Tibial nerve (tissue), 4 donors: ENCODE measurements around the gene TMEM109.

Experiments
- EP300 ChIP-seq, 2 donors: sonication (generic); formaldehyde crosslinking; IDR thresholded peaks; one replicate each; pipeline ENCODE4 v1.6.1; 2017; ENCODE audit warnings: antibody characterized with exemption in 2 of 2, mild to moderate bottlenecking in 1 of 2
- TF ChIP-seq, protein P1 (sequence below), 5 experiments: fragments of 200-600 bp in 3 of 5; fragments of 450-650 bp in 2 of 5; sonication (generic) in 3 of 5; IDR thresholded peaks; one replicate each; pipeline ENCODE4 v1.5.1; 2016 to 2019; ENCODE audit warnings: antibody characterized with exemption in 5 of 5, mild to moderate bottlenecking in 3 of 5, moderate library complexity in 2 of 5

DNA sequence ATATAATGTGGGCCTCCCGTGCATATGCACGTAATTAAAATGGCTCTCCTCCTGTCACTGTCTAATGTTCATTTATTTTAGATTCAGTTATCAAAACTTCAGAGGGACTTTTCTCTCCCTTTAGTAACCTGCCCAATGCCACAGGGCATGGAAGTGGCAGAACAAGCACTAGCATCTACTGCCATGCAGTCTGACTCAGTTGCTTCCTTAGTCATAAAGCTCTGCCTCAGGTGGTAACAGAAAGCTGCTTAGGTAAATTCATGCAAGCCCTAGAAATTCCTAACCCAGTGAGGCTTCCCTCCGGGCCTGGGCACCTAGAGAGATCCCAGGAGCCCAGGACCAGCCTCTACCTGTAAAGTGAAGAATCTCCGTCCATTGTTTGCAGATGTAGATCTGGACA is 16.5 kb upstream of the TMEM109 start:
- TF ChIP-seq, protein P1, sequence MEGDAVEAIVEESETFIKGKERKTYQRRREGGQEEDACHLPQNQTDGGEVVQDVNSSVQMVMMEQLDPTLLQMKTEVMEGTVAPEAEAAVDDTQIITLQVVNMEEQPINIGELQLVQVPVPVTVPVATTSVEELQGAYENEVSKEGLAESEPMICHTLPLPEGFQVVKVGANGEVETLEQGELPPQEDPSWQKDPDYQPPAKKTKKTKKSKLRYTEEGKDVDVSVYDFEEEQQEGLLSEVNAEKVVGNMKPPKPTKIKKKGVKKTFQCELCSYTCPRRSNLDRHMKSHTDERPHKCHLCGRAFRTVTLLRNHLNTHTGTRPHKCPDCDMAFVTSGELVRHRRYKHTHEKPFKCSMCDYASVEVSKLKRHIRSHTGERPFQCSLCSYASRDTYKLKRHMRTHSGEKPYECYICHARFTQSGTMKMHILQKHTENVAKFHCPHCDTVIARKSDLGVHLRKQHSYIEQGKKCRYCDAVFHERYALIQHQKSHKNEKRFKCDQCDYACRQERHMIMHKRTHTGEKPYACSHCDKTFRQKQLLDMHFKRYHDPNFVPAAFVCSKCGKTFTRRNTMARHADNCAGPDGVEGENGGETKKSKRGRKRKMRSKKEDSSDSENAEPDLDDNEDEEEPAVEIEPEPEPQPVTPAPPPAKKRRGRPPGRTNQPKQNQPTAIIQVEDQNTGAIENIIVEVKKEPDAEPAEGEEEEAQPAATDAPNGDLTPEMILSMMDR (IDR thresholded peaks at IDR 0.05), result no peak
- TF ChIP-seq EP300 (IDR thresholded peaks at IDR 0.05), result no peak
